HEK293T (cell line): ENCODE results near the gene SENP1.

Source experiments
- BHLHE40 ChIP-seq: fragments of 450-650 bp; IDR thresholded peaks from 2 replicates; pipeline ENCODE4 v1.6.1; 2016; ENCODE audit warnings: mild to moderate bottlenecking, moderate library complexity, borderline replicate concordance
- ELF4 ChIP-seq: fragments of 450-650 bp; IDR thresholded peaks from 2 replicates; pipeline ENCODE4 v1.6.1; 2017; ENCODE audit warnings: antibody characterized with exemption
- FOXA1 ChIP-seq: fragments of 450-650 bp; IDR thresholded peaks from 2 replicates; pipeline ENCODE4 v1.6.1; 2016; ENCODE audit warnings: mild to moderate bottlenecking
- FOXK2 ChIP-seq: fragments of 450-650 bp; IDR thresholded peaks from 2 replicates; pipeline ENCODE4 v1.6.1; 2016; ENCODE audit warnings: mild to moderate bottlenecking
- FOXM1 ChIP-seq: fragments of 450-650 bp; IDR thresholded peaks from 2 replicates; pipeline ENCODE4 v1.6.1; 2017; ENCODE audit warnings: mild to moderate bottlenecking, borderline replicate concordance
- HDGF ChIP-seq: fragments of 450-650 bp; IDR thresholded peaks from 2 replicates; pipeline ENCODE4 v1.6.1; 2017; ENCODE audit warnings: antibody characterized with exemption, borderline replicate concordance
- SP1 ChIP-seq: fragments of 450-650 bp; IDR thresholded peaks from 2 replicates; pipeline ENCODE4 v1.6.1; 2017
- TARDBP ChIP-seq: fragments of 450-650 bp; IDR thresholded peaks from 2 replicates; pipeline ENCODE4 v1.6.1; 2016
- ZNF384 ChIP-seq: fragments of 450-650 bp; IDR thresholded peaks from 2 replicates; pipeline ENCODE4 v1.6.1; 2016

- TF ChIP-seq TARDBP = no peak
- TF ChIP-seq SP1 = no peak
- TF ChIP-seq FOXA1 = no peak
- TF ChIP-seq HDGF = no peak
- TF ChIP-seq FOXK2 = no peak
- no peak for TF ChIP-seq FOXM1
- TF ChIP-seq ZNF384 = no peak
- TF ChIP-seq ELF4 = no peak
- TF ChIP-seq BHLHE40 = no peak
These were observed 27.0 kb downstream of the SENP1 start for GRCh38 chr12:48078901-48079300.
